SK-N-SH treated with all-trans-retinoic acid at 6 μM for 48 hours (cell line): ENCODE data around the gene SEPHS2.

Experiments
- ATAC-seq: fragments of 200-7000 bp; cut with Tn5 transposase; 3 replicates; pipeline ENCODE4 v1.9.1; 2020; ENCODE audit warnings: mild to moderate bottlenecking, moderate library complexity
- ARNTL ChIP-seq: fragments of 450-650 bp; formaldehyde crosslinking; IDR thresholded peaks from 2 replicates; pipeline ENCODE4 v1.5.0; 2020; ENCODE audit warnings: low read depth, mild to moderate bottlenecking, moderate library complexity, borderline replicate concordance
- BACH2 ChIP-seq: fragments of 250-450 bp; sonication (Bioruptor Pico); IDR thresholded peaks from 2 replicates; pipeline ENCODE4 v1.9.0; 2021; ENCODE audit warnings: mild to moderate bottlenecking, borderline replicate concordance
- CSDC2 ChIP-seq: fragments of 250-450 bp; sonication (Bioruptor Pico); IDR thresholded peaks from 2 replicates; pipeline ENCODE4 v1.5.0; 2020; ENCODE audit warnings: mild to moderate bottlenecking, moderate library complexity
- ESRRG ChIP-seq: fragments of 250-450 bp; sonication (Bioruptor Pico); IDR thresholded peaks from 2 replicates; pipeline ENCODE4 v1.6.1; 2021; ENCODE audit warnings: mild to moderate bottlenecking
- GLIS3 ChIP-seq: fragments of 250-450 bp; sonication (Bioruptor Pico); IDR thresholded peaks from 2 replicates; pipeline ENCODE4 v1.5.0; 2020; ENCODE audit warnings: mild to moderate bottlenecking, moderate library complexity
- ISL1 ChIP-seq: fragments of 250-450 bp; sonication (Bioruptor Pico); IDR thresholded peaks from 2 replicates; pipeline ENCODE4 v2.1.2; 2022; ENCODE audit warnings: mild to moderate bottlenecking, moderate library complexity
- PPARA ChIP-seq: fragments of 250-450 bp; sonication (Bioruptor Pico); IDR thresholded peaks from 2 replicates; pipeline ENCODE4 v1.5.0; 2020; ENCODE audit warnings: mild to moderate bottlenecking, borderline replicate concordance
- SNAI2 ChIP-seq: fragments of 250-450 bp; sonication (Bioruptor Pico); IDR thresholded peaks from 2 replicates; pipeline ENCODE4 v1.5.0; 2020; ENCODE audit warnings: mild to moderate bottlenecking, moderate library complexity
- TCF4 ChIP-seq: fragments of 250-450 bp; sonication (Bioruptor Pico); IDR thresholded peaks from 2 replicates; pipeline ENCODE4 v1.8.0; 2021; ENCODE audit warnings: mild to moderate bottlenecking, moderate library complexity, borderline replicate concordance
- TOX ChIP-seq: fragments of 250-450 bp; sonication (Bioruptor Pico); IDR thresholded peaks from 2 replicates; pipeline ENCODE4 v1.8.0; 2021; ENCODE audit warnings: mild to moderate bottlenecking, moderate library complexity, borderline replicate concordance
- ZC3H10 ChIP-seq: fragments of 250-450 bp; sonication (Bioruptor Pico); IDR thresholded peaks from 2 replicates; pipeline ENCODE4 v1.5.1; 2021; ENCODE audit warnings: mild to moderate bottlenecking, moderate library complexity
- ZFP3 ChIP-seq: fragments of 250-450 bp; sonication (Bioruptor Pico); IDR thresholded peaks from 2 replicates; pipeline ENCODE4 v1.5.0; 2020; ENCODE audit warnings: mild to moderate bottlenecking, moderate library complexity
- ZFP30 ChIP-seq: fragments of 450-650 bp; formaldehyde crosslinking; IDR thresholded peaks from 2 replicates; pipeline ENCODE4 v1.5.0; 2022; ENCODE audit warnings: mild to moderate bottlenecking, moderate library complexity
- ZNF565 ChIP-seq: fragments of 450-650 bp; formaldehyde crosslinking; conservative IDR thresholded peaks from 2 replicates; pipeline ENCODE4 v1.5.0; 2020; ENCODE audit warnings: low read depth, mild to moderate bottlenecking, moderate library complexity
- ZNF70 ChIP-seq: fragments of 450-650 bp; formaldehyde crosslinking; IDR thresholded peaks from 2 replicates; pipeline ENCODE4 v1.5.0; 2020; ENCODE audit warnings: mild to moderate bottlenecking, moderate library complexity
- ZNF8 ChIP-seq: fragments of 450-650 bp; formaldehyde crosslinking; IDR thresholded peaks from 2 replicates; pipeline ENCODE4 v1.5.0; 2020; ENCODE audit warnings: mild to moderate bottlenecking, moderate library complexity
- TF ChIP-seq, protein P1 (sequence below): fragments of 250-450 bp; sonication (Bioruptor Pico); IDR thresholded peaks from 2 replicates; pipeline ENCODE4 v1.8.0; 2020; ENCODE audit warnings: mild to moderate bottlenecking, moderate library complexity, borderline replicate concordance
- TF ChIP-seq, protein P2 (sequence below): fragments of 250-450 bp; sonication (Bioruptor Pico); IDR thresholded peaks from 2 replicates; pipeline ENCODE4 v1.8.0; 2021; ENCODE audit warnings: low read depth, mild to moderate bottlenecking, moderate library complexity, borderline replicate concordance
- TF ChIP-seq, protein P3 (sequence below): fragments of 250-450 bp; sonication (Bioruptor Pico); IDR thresholded peaks from 2 replicates; pipeline ENCODE4 v1.5.1; 2021; ENCODE audit warnings: mild to moderate bottlenecking, moderate library complexity
- TF ChIP-seq, protein P4 (sequence below): fragments of 250-450 bp; sonication (Bioruptor Pico); IDR thresholded peaks from 2 replicates; pipeline ENCODE4 v1.5.0; 2020; ENCODE audit warnings: mild to moderate bottlenecking, moderate library complexity

Gene SEPHS2

DNA sequence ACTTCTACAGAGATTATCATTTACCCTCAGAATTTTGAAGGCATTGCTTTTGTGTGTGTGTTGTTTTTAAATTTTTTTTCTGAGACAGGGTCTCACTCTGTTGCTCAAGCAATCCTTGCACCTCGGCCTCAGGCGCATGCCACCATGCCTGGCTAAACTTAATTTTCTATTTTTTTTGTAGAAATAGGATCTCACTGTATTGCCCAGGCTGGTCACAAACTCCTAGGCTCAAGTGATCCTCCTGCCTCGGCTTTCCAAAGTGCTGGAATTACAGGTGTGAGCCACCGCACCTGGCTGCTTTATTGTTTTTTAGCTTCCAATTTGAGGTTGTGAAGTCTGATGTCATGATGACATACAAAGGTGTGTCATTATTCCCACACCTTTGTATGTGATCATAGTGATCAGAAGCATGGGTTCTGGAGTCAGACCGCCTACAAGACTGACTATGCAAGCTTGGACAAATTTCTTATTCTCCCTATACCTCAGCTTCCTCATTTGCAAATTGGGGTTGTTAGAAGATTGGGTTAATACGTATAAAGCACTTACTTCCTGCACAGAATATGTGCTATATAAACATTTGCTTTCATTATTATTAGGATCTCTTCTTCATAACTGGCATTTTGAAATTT is 5.8 kb downstream of the SEPHS2 start:
- no peak for ATAC-seq
- TF ChIP-seq CSDC2 (CRISPR knock-in tag) (no peak), BACH2 (no peak), ZNF8 (CRISPR knock-in tag) (no peak), SNAI2 (no peak), ZFP3 (CRISPR knock-in tag) (no peak), ESRRG (CRISPR knock-in tag) (no peak), TCF4 (CRISPR knock-in tag) (no peak), ZC3H10 (CRISPR knock-in tag) (no peak), TOX (CRISPR knock-in tag) (no peak), PPARA (CRISPR knock-in tag) (no peak), GLIS3 (CRISPR knock-in tag) (no peak), ZNF565 (no peak), ARNTL (CRISPR knock-in tag) (no peak), ISL1 (CRISPR knock-in tag) (no peak), ZNF70 (CRISPR knock-in tag) (no peak)
- TF ChIP-seq, protein P1, sequence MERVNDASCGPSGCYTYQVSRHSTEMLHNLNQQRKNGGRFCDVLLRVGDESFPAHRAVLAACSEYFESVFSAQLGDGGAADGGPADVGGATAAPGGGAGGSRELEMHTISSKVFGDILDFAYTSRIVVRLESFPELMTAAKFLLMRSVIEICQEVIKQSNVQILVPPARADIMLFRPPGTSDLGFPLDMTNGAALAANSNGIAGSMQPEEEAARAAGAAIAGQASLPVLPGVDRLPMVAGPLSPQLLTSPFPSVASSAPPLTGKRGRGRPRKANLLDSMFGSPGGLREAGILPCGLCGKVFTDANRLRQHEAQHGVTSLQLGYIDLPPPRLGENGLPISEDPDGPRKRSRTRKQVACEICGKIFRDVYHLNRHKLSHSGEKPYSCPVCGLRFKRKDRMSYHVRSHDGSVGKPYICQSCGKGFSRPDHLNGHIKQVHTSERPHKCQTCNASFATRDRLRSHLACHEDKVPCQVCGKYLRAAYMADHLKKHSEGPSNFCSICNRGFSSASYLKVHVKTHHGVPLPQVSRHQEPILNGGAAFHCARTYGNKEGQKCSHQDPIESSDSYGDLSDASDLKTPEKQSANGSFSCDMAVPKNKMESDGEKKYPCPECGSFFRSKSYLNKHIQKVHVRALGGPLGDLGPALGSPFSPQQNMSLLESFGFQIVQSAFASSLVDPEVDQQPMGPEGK (CRISPR knock-in tag), result no peak
- TF ChIP-seq, protein P2, sequence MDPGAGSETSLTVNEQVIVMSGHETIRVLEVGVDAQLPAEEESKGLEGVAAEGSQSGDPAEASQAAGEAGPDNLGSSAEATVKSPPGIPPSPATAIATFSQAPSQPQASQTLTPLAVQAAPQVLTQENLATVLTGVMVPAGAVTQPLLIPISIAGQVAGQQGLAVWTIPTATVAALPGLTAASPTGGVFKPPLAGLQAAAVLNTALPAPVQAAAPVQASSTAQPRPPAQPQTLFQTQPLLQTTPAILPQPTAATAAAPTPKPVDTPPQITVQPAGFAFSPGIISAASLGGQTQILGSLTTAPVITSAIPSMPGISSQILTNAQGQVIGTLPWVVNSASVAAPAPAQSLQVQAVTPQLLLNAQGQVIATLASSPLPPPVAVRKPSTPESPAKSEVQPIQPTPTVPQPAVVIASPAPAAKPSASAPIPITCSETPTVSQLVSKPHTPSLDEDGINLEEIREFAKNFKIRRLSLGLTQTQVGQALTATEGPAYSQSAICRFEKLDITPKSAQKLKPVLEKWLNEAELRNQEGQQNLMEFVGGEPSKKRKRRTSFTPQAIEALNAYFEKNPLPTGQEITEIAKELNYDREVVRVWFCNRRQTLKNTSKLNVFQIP (CRISPR knock-in tag), result no peak
- TF ChIP-seq, protein P3, sequence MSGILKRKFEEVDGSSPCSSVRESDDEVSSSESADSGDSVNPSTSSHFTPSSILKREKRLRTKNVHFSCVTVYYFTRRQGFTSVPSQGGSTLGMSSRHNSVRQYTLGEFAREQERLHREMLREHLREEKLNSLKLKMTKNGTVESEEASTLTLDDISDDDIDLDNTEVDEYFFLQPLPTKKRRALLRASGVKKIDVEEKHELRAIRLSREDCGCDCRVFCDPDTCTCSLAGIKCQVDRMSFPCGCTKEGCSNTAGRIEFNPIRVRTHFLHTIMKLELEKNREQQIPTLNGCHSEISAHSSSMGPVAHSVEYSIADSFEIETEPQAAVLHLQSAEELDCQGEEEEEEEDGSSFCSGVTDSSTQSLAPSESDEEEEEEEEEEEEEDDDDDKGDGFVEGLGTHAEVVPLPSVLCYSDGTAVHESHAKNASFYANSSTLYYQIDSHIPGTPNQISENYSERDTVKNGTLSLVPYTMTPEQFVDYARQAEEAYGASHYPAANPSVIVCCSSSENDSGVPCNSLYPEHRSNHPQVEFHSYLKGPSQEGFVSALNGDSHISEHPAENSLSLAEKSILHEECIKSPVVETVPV (CRISPR knock-in tag), result no peak
- TF ChIP-seq, protein P4, sequence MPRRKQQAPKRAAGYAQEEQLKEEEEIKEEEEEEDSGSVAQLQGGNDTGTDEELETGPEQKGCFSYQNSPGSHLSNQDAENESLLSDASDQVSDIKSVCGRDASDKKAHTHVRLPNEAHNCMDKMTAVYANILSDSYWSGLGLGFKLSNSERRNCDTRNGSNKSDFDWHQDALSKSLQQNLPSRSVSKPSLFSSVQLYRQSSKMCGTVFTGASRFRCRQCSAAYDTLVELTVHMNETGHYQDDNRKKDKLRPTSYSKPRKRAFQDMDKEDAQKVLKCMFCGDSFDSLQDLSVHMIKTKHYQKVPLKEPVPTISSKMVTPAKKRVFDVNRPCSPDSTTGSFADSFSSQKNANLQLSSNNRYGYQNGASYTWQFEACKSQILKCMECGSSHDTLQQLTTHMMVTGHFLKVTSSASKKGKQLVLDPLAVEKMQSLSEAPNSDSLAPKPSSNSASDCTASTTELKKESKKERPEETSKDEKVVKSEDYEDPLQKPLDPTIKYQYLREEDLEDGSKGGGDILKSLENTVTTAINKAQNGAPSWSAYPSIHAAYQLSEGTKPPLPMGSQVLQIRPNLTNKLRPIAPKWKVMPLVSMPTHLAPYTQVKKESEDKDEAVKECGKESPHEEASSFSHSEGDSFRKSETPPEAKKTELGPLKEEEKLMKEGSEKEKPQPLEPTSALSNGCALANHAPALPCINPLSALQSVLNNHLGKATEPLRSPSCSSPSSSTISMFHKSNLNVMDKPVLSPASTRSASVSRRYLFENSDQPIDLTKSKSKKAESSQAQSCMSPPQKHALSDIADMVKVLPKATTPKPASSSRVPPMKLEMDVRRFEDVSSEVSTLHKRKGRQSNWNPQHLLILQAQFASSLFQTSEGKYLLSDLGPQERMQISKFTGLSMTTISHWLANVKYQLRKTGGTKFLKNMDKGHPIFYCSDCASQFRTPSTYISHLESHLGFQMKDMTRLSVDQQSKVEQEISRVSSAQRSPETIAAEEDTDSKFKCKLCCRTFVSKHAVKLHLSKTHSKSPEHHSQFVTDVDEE (CRISPR knock-in tag), result no peak

DNA sequence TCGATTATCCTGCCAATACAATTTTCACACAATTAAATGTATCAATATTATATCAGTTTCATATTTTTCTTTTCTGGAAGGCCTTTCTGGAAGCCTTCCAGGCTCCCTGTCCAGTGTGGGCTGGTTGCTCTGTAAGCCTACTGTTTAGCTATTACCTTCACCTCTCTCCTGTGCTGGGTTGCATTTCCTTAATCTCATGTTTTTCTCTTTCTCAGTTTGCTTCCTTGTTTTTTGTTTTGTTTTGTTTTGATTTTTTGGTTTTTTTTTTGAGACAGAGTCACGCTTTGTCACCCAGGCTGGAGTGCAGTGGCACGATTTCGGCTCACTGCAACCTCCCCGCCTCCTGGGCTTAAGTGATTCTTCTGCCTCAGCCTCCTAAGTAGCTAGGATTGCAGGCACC is 6.8 kb downstream of the SEPHS2 start:
- no peak for ATAC-seq

More for the DNA sequence above, 6.8 kb downstream of the SEPHS2 start:
- TF ChIP-seq ZFP3 (CRISPR knock-in tag) (no peak), BACH2 (no peak), ARNTL (CRISPR knock-in tag) (no peak), SNAI2 (no peak), CSDC2 (CRISPR knock-in tag) (no peak), ZNF8 (CRISPR knock-in tag) (no peak), PPARA (CRISPR knock-in tag) (no peak), ZNF565 (no peak), TOX (CRISPR knock-in tag) (no peak), ZFP30 (CRISPR knock-in tag) (no peak)
- TF ChIP-seq, protein P2 (CRISPR knock-in tag), result no peak
